HL-60 (cell line): ENCODE measurements around the gene AAMDC.

Experiments used
- CTCF ChIP-seq: IDR thresholded peaks from one replicate; pipeline ENCODE4 v1.5.1; 2011; ENCODE audit warnings: low read length, control low read depth, inconsistent platforms; ENCODE audit not compliant: insufficient read depth
- GABPA ChIP-seq: IDR thresholded peaks from 2 replicates; pipeline ENCODE4 v1.6.1; 2012; ENCODE audit warnings: low read depth
- REST ChIP-seq: IDR thresholded peaks from 2 replicates; pipeline ENCODE4 v1.6.1; 2012; ENCODE audit warnings: low read depth; ENCODE audit not compliant: insufficient replicate concordance

- TF ChIP-seq CTCF (no peak), REST (no peak), GABPA (no peak)
These were observed 50.9 kb downstream of the AAMDC start for GRCh38 chr11:77871855-77872254.
